Panc1 (cell line): ENCODE data around the gene SCNN1B. TPM values are rescaled to one million over a fixed set of nuclear protein-coding genes. Genes with fewer than 3 reads are reported as not detected.

ENCODE experiments used
- ATAC-seq: fragments of 200-7000 bp; cut with Tn5 transposase; 2 replicates; pipeline ENCODE4 v1.9.1; 2020; ENCODE audit warnings: mild to moderate bottlenecking, moderate library complexity
- BruUV-seq: library from RNA; stranded (reverse); fragments of 400-500 nt; replicated peaks from 2 replicates; lab custom pipeline; 2021; lab: Mats Ljungman, UMichigan
- CTCF ChIA-PET: fragments of 300-600 bp; sonication (Branson Sonifier 250); formaldehyde crosslinking; loops from one replicate; lab custom pipeline; 2022; ENCODE audit warnings: antibody characterized with exemption; lab: Charles Lee
- POLR2A ChIA-PET: fragments of 300-600 bp; sonication (Branson Sonifier 250); formaldehyde crosslinking; loops from one replicate; lab custom pipeline; 2022; ENCODE audit warnings: antibody characterized with exemption; lab: Charles Lee
- DNase-seq: peaks from one replicate; pipeline ENCODE4 v3.0.0-alpha.2; 2010; ENCODE audit warnings: low read depth, low spot score
- H3K27ac ChIP-seq: 2 replicates; pipeline ENCODE4 v1.5.1; 2011; ENCODE audit warnings: mild to moderate bottlenecking, low read length, inconsistent platforms
- H3K27me3 ChIP-seq: fragments of 200-500 bp; sonication (Bioruptor generic); 2 replicates; pipeline ENCODE4 v1.6.0; 2014; ENCODE audit warnings: low read length, inconsistent platforms; ENCODE audit not compliant: control insufficient read depth, insufficient read depth
- H3K36me3 ChIP-seq: fragments of 200-500 bp; sonication (Bioruptor generic); 2 replicates; pipeline ENCODE4 v1.5.1; 2014; ENCODE audit warnings: inconsistent platforms, mild to moderate bottlenecking, low read length, moderate library complexity; ENCODE audit not compliant: control insufficient read depth, insufficient read depth
- H3K4me1 ChIP-seq: 2 replicates; pipeline ENCODE4 v1.5.1; 2011; ENCODE audit warnings: inconsistent platforms, mild to moderate bottlenecking, low read length, moderate library complexity; ENCODE audit not compliant: control insufficient read depth, insufficient read depth
- H3K4me3 ChIP-seq, 2 experiments: 2 replicates each; pipeline ENCODE4 v1.5.1; 2011 to 2012; ENCODE audit warnings: low read depth in 2 of 2, low read length in 2 of 2, mild to moderate bottlenecking in 2 of 2, inconsistent platforms in 1 of 2, moderate library complexity in 1 of 2
- H3K9me3 ChIP-seq: fragments of 200-500 bp; sonication (Bioruptor generic); 2 replicates; pipeline ENCODE4 v1.5.1; 2014; ENCODE audit warnings: low read depth, mild to moderate bottlenecking, inconsistent platforms, low read length, moderate library complexity; ENCODE audit not compliant: control insufficient read depth, insufficient read depth
- POLR2AphosphoS5 ChIP-seq: IDR thresholded peaks from 2 replicates; pipeline ENCODE4 v1.6.1; 2012; ENCODE audit warnings: mild to moderate bottlenecking, low read depth, low read length, moderate library complexity
- SIN3A ChIP-seq: IDR thresholded peaks from 2 replicates; pipeline ENCODE4 v1.6.1; 2012; ENCODE audit warnings: low read depth, mild to moderate bottlenecking, low read length, moderate library complexity, borderline replicate concordance; ENCODE audit not compliant: insufficient read depth
- TCF7L2 ChIP-seq: IDR thresholded peaks from 2 replicates; pipeline ENCODE4 v1.6.1; 2011; ENCODE audit warnings: mild to moderate bottlenecking, low read depth, low read length, inconsistent platforms
- in situ Hi-C: cut with HindIII; loops from 2 replicates; pipeline ENCODE4 v1.10.0; 2016; ENCODE audit warnings: low sequenced_read_pairs, low pct_unique_long_range_greater_than_20kb
- intact Hi-C: fragments of 100-400 bp; cut with micrococcal nuclease; formaldehyde crosslinking; loops from one replicate; pipeline ENCODE4 v1.10.0; 2022; ENCODE audit not compliant: unreplicated experiment
- total RNA-seq: library from RNA; stranded (reverse); gene quantifications from one replicate; pipeline ENCODE4 v1.2.1, GENCODE V29; 2021; ENCODE audit not compliant: unreplicated experiment
- TF ChIP-seq, protein P1 (sequence below): fragments of 450-650 bp; IDR thresholded peaks from 2 replicates; pipeline ENCODE4 v1.5.1; 2017; ENCODE audit warnings: mild to moderate bottlenecking
- TF ChIP-seq, protein P2 (sequence below), 2 experiments: IDR thresholded peaks; 2 replicates each; pipeline ENCODE4 v1.6.1; 2011 to 2012; ENCODE audit warnings: low read depth in 2 of 2, control low read depth in 1 of 2, low read length in 1 of 2, mild to moderate bottlenecking in 1 of 2, moderate library complexity in 1 of 2; ENCODE audit not compliant: insufficient read depth in 1 of 2

SCNN1B gene
- total RNA-seq, 1 experiment from 2014 or later = 10.7 TPM

DNA sequence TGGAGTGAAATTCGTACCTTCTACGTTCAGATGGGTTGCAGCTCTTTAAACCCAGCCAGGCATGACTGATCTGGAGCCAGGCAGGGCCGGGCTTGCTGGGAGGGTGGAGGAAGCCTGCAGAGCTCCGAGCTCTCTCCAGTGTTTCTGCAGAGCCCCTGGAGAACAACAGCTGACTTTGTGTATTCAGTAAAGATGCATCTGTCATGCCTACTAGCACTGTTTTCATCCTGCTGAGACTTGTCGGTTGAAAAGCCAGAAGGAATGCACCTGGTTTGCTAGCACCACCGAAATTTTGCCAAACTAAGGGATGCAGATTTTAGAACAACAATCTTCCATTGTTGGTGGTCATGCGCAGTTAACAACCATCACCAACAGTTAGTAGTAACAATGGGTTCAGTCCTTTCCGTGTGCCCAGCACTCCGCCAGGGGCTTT lies 22.4 kb upstream of the SCNN1B start:
- peak; percentile 70 for TF ChIP-seq TCF7L2
- no peak for TF ChIP-seq POLR2AphosphoS5
- in situ Hi-C loops (no loop called here), intact Hi-C loops (loop anchor here (10.0 kb wide), 1 partner anchor 95 kb away; the partner anchor contains the start of gene SCNN1G)
- ChIA-PET CTCF (no interaction called here), POLR2A (interaction anchor here (0.6 to 1.3 kb wide), 2 partner anchors 16 to 76 kb away, joined by 3 to 6 read pairs; no protein-coding TSS in a partner anchor)
- Histone ChIP-seq H3K27me3 (no peaks in the 10 kb centered on the region), H3K27ac (peak overlapping the region; percentile 79), H3K4me1 (peaks cover 28% of the 10 kb centered on the region), H3K36me3 (no peaks in the 10 kb centered on the region), H3K4me3 (peak overlapping the region in 1 of 2 experiments; percentile 8; a peak in 1 of 4 replicates), H3K9me3 (no peaks in the 10 kb centered on the region)
- no TSS peak for BruUV-seq
- ATAC-seq = peak; percentile 91
- DNase-seq = no peak

DNA sequence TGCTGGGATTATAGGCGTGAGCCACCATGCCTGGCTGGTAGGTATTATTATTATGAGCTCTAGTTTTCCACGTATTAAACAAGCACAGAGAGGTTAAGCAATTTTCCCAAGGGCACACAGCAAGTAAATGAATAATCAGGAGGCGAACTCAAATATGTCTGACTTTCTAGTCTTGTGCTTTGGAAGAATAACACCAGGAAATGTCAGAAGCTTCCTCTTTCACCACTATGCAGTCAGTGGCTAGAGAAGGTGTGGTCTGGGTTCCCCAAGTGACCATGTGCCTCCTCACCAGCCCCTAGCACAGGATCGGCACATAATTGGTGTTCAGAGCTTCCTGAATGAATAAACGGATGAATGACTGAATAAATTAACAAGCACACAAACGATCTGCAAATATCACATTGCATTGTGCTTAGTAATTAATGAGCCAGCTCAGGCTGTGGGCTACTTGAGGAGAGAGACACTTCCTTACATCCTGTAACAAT lies 21.6 kb upstream of the SCNN1B start:
- peaks cover 28% of the 10 kb centered on the region for H3K4me1 ChIP-seq

More for the DNA sequence above, 21.6 kb upstream of the SCNN1B start:
- Histone ChIP-seq H3K27ac (peak overlapping the region; percentile 79), H3K9me3 (no peaks in the 10 kb centered on the region), H3K4me3 (no peak overlapping the region), H3K36me3 (no peaks in the 10 kb centered on the region), H3K27me3 (no peaks in the 10 kb centered on the region)
- ChIA-PET POLR2A (interaction anchor here (0.6 kb wide), 1 partner anchor 154 kb away, joined by 9 read pairs; no protein-coding TSS in a partner anchor), CTCF (no interaction called here)
- DNase-seq (no peak), ATAC-seq (peak; percentile 44)
- intact Hi-C loops = no loop called here
- TF ChIP-seq POLR2AphosphoS5 (no peak), TCF7L2 (no peak), SIN3A (no peak)
- TF ChIP-seq, protein P1, sequence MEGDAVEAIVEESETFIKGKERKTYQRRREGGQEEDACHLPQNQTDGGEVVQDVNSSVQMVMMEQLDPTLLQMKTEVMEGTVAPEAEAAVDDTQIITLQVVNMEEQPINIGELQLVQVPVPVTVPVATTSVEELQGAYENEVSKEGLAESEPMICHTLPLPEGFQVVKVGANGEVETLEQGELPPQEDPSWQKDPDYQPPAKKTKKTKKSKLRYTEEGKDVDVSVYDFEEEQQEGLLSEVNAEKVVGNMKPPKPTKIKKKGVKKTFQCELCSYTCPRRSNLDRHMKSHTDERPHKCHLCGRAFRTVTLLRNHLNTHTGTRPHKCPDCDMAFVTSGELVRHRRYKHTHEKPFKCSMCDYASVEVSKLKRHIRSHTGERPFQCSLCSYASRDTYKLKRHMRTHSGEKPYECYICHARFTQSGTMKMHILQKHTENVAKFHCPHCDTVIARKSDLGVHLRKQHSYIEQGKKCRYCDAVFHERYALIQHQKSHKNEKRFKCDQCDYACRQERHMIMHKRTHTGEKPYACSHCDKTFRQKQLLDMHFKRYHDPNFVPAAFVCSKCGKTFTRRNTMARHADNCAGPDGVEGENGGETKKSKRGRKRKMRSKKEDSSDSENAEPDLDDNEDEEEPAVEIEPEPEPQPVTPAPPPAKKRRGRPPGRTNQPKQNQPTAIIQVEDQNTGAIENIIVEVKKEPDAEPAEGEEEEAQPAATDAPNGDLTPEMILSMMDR = no peak
- TF ChIP-seq, protein P2, sequence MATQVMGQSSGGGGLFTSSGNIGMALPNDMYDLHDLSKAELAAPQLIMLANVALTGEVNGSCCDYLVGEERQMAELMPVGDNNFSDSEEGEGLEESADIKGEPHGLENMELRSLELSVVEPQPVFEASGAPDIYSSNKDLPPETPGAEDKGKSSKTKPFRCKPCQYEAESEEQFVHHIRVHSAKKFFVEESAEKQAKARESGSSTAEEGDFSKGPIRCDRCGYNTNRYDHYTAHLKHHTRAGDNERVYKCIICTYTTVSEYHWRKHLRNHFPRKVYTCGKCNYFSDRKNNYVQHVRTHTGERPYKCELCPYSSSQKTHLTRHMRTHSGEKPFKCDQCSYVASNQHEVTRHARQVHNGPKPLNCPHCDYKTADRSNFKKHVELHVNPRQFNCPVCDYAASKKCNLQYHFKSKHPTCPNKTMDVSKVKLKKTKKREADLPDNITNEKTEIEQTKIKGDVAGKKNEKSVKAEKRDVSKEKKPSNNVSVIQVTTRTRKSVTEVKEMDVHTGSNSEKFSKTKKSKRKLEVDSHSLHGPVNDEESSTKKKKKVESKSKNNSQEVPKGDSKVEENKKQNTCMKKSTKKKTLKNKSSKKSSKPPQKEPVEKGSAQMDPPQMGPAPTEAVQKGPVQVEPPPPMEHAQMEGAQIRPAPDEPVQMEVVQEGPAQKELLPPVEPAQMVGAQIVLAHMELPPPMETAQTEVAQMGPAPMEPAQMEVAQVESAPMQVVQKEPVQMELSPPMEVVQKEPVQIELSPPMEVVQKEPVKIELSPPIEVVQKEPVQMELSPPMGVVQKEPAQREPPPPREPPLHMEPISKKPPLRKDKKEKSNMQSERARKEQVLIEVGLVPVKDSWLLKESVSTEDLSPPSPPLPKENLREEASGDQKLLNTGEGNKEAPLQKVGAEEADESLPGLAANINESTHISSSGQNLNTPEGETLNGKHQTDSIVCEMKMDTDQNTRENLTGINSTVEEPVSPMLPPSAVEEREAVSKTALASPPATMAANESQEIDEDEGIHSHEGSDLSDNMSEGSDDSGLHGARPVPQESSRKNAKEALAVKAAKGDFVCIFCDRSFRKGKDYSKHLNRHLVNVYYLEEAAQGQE (IDR thresholded peaks at IDR 0.05; ENCODE audit: insufficient read depth in 1 of 2, low read depth in 2 of 2, low read length in 1 of 2) = no peak
- in situ Hi-C loops = no loop called here
- BruUV-seq = no TSS peak
